IPS-15b (cell line): Measurements from ENCODE around the gene SERF2.
"Not testable (repeated sequence)": the region's sequence is repeated elsewhere in the genome, so short reads cannot be mapped to it uniquely, and the experiment has no call there.

Experiments
- H3K27me3 ChIP-seq: one replicate; pipeline ENCODE4 v1.6.1; 2013; ENCODE audit warnings: low read length; ENCODE audit not compliant: control insufficient read depth, insufficient read depth
- H3K36me3 ChIP-seq: one replicate; pipeline ENCODE4 v1.6.1; 2013; ENCODE audit warnings: low read length; ENCODE audit not compliant: control insufficient read depth, insufficient read depth
- H3K4me1 ChIP-seq: one replicate; pipeline ENCODE4 v1.6.1; 2013; ENCODE audit warnings: mild to moderate bottlenecking, low read length; ENCODE audit not compliant: control insufficient read depth, insufficient read depth
- H3K4me3 ChIP-seq: one replicate; pipeline ENCODE4 v1.5.1; 2013; ENCODE audit warnings: low read depth, low read length
- H3K9ac ChIP-seq: one replicate; pipeline ENCODE4 v1.6.1; 2013; ENCODE audit warnings: low read depth, mild to moderate bottlenecking, low read length
- H3K9me3 ChIP-seq: one replicate; pipeline ENCODE4 v1.6.1; 2013; ENCODE audit warnings: mild to moderate bottlenecking, low read length; ENCODE audit not compliant: control insufficient read depth, insufficient read depth

Gene SERF2

DNA sequence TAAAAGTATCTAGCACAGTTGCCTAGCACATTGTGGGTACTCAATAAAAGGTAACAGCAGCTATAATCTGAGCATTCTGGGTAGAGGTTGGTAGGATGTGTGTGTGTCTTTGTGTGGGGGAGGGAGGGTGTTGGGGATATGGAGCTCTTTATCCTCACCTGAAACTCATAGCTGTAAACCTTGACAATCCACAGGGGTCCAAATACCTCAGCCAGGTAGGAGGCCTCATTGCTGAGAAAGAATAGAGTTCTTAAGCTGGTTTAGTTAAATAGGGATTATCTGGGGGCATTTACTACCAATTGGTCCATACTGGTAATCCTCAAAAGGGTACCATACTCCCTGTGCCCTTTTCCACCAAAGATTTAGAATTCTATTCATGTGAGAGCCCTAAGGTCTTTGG lies 3.9 kb downstream of the SERF2 start:
- peaks cover 31% of the 10 kb centered on the region for H3K36me3 ChIP-seq
- H3K4me3 ChIP-seq, result no peak overlapping the region
- H3K9me3 ChIP-seq, result no peaks in the 10 kb centered on the region
- H3K27me3 ChIP-seq, result no peaks in the 10 kb centered on the region
- no peak overlapping the region for H3K9ac ChIP-seq
- H3K4me1 ChIP-seq, result peaks cover 35% of the 10 kb centered on the region

DNA sequence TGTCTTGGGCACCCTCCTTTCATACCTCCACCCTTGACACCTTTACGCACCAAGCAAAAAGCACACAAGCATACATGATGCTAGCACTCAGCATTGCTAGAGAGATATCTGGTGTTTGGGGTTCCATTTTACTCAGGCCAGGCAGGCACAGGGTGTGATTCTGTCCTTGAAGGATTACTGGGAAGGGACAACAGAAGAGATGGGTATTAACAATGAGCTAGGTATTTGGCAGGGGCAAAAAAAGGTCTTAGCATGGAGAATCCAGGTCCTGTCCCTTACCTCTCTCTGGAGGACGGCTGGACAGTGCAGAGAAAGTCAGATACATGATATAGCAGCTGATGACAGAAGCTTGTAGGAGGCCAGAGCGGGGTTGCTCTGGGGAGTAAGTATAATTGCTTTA lies 4.4 kb downstream of the SERF2 start:
- Histone ChIP-seq H3K4me1 (peaks cover 35% of the 10 kb centered on the region), H3K27me3 (no peaks in the 10 kb centered on the region), H3K36me3 (peaks cover 31% of the 10 kb centered on the region), H3K9ac (no peak overlapping the region), H3K9me3 (no peaks in the 10 kb centered on the region), H3K4me3 (no peak overlapping the region)

- Histone ChIP-seq H3K9me3 (no peaks in the 10 kb centered on the region), H3K36me3 (peaks cover 17% of the 10 kb centered on the region), H3K9ac (peak overlapping the region; percentile 37), H3K4me3 (no peak overlapping the region), H3K4me1 (peaks cover 27% of the 10 kb centered on the region), H3K27me3 (no peaks in the 10 kb centered on the region)
Measured at GRCh38 chr15:43799209-43799944, 7.3 kb downstream of the SERF2 start.

DNA sequence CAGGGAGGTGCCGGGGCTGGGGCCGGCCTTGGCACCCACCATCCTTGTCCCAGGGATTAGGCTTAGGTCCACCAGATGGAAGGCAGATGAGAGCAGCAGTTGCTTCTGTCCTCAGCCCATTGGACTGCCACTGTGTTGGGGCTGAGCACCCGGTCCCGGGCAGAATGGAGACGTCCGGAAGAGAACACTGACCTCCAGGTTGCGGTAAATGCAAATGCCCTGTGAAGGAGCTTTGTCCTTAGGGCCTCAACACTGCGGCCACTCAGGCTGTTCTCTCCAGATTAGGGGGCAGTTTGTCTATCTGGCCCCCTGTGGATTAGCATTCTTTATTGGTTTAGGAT lies 7.8 kb downstream of the SERF2 start, which contains the start of gene SERINC4:
SERINC4 (minus strand) TSS at position 276 of the 341 bp plus-strand sequence; CDS start at position 42, 234 bp downstream.
- Histone ChIP-seq H3K4me1 (peaks cover 23% of the 10 kb centered on the region), H3K9ac (peak within 1 kb of the TSS; percentile 92), H3K36me3 (peaks cover 14% of the 10 kb centered on the region), H3K4me3 (peak within 1 kb of the TSS; percentile 98), H3K9me3 (no peaks in the 10 kb centered on the region), H3K27me3 (no peaks in the 10 kb centered on the region)

DNA sequence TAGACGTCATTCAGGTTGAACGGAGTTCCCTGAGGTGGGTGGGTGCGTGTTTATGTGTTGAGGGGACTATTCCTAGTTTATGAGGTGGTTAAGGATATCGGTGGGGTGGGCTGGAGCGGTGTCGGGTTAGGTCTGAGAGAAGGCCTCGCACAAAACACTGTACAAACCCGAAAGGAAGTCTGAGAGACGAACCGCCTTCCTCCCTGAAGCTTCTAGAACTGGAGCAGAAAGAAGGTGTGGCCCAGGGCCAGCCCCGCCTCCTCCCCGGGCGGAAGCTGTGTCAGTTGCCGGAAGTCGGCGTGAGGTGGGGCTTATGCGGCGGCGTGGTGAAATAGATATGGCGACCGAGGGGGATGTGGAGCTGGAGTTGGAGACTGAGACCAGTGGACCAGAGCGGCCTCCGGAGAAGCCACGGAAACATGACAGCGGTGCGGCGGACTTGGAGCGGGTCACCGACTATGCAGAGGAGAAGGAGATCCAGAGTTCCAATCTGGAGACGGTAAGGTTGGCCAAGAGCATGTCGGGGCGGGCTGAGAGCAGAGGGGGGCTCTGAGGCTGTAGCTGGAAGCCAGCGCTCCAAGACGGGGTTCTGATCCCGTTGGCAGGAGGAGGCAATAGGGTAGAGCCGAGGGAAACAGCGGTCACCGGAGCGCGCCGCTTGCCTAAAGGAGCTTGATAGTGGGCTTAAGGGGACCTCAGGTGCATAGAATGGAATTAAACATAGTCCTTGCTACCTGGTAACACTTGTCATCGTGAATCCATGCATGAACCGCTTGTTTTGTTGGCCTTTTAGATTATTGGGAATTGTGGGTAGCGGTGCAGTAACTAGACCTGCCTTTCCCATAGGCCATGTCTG lies 8.4 kb downstream of the SERF2 start, which contains the start of gene HYPK:
HYPK (plus strand) TSS at position 314 of the 856 bp plus-strand sequence; CDS start at position 338, 24 bp downstream.
- Histone ChIP-seq H3K36me3 (peaks cover 12% of the 10 kb centered on the region), H3K27me3 (no peaks in the 10 kb centered on the region), H3K4me1 (peaks cover 17% of the 10 kb centered on the region), H3K4me3 (peak within 1 kb of the TSS; percentile 98), H3K9ac (peak within 1 kb of the TSS; percentile 92), H3K9me3 (no peaks in the 10 kb centered on the region)

- not testable (repeated sequence) for H3K9ac ChIP-seq, H3K4me1 ChIP-seq, H3K9me3 ChIP-seq, H3K4me3 ChIP-seq, H3K27me3 ChIP-seq
- peaks cover 18% of the 10 kb centered on the region for H3K36me3 ChIP-seq
Measured at GRCh38 chr15:43802676-43803075, 10.6 kb downstream of the SERF2 start.

GRCh38 chr15:43808435-43808950 lies 16.4 kb downstream of the SERF2 start:
- no peak overlapping the region for H3K4me3 ChIP-seq
- H3K36me3 ChIP-seq, result peaks cover 58% of the 10 kb centered on the region
- H3K9me3 ChIP-seq, result no peaks in the 10 kb centered on the region
- no peak overlapping the region for H3K9ac ChIP-seq
- no peaks in the 10 kb centered on the region for H3K4me1 ChIP-seq
- H3K27me3 ChIP-seq, result no peaks in the 10 kb centered on the region

GRCh38 chr15:43808960-43809678 lies 17.0 kb downstream of the SERF2 start:
- peaks cover 64% of the 10 kb centered on the region for H3K36me3 ChIP-seq
- H3K4me1 ChIP-seq, result no peaks in the 10 kb centered on the region
- H3K9me3 ChIP-seq, result no peaks in the 10 kb centered on the region
- no peak overlapping the region for H3K9ac ChIP-seq
- no peak overlapping the region for H3K4me3 ChIP-seq
- H3K27me3 ChIP-seq, result no peaks in the 10 kb centered on the region

GRCh38 chr15:43815064-43815463 lies 22.9 kb downstream of the SERF2 start:
- not testable (repeated sequence) for H3K27me3 ChIP-seq, H3K4me3 ChIP-seq, H3K9ac ChIP-seq, H3K4me1 ChIP-seq, H3K9me3 ChIP-seq
- H3K36me3 ChIP-seq, result peaks cover 47% of the 10 kb centered on the region

DNA sequence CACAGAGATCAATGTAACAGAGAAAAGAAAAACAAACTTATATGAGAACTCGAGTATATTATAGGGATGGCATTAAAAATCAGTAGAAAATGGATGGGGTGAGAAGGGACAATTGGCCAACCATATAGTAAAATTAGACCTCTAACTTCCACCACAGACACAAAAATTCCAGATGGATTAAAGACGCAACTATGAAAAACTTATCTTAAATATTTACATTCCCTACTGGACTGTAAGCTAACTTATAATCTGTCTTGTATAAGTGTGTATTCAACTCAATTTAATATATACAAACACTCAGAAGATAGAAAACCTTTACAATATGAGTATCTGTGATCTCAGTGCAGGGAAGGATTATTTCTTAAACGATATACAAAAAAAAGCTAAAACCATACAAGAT lies 29.4 kb downstream of the SERF2 start:
- peaks cover 8% of the 10 kb centered on the region for H3K36me3 ChIP-seq
- no peaks in the 10 kb centered on the region for H3K4me1 ChIP-seq
- H3K27me3 ChIP-seq, result peaks cover 9% of the 10 kb centered on the region
- H3K4me3 ChIP-seq, result no peak overlapping the region
- no peaks in the 10 kb centered on the region for H3K9me3 ChIP-seq
- H3K9ac ChIP-seq, result no peak overlapping the region
